Stimulated activated naive CD8-positive, alpha-beta T cell treated with anti-CD3 and anti-CD28 coated beads, Interleukin-15, Interleukin-2, amounts not matched to agents 100 U/mL and 50 U/mL, for 24 hours (primary cell): Measurements from ENCODE around the gene UMAD1.

Experiments
- ATAC-seq: fragments of 150-1000 bp; cut with Tn5 transposase; one replicate; pipeline ENCODE4 v1.10.0; 2021
- DNase-seq: peaks from one replicate; pipeline ENCODE4 v3.0.0; 2021

UMAD1 gene

DNA sequence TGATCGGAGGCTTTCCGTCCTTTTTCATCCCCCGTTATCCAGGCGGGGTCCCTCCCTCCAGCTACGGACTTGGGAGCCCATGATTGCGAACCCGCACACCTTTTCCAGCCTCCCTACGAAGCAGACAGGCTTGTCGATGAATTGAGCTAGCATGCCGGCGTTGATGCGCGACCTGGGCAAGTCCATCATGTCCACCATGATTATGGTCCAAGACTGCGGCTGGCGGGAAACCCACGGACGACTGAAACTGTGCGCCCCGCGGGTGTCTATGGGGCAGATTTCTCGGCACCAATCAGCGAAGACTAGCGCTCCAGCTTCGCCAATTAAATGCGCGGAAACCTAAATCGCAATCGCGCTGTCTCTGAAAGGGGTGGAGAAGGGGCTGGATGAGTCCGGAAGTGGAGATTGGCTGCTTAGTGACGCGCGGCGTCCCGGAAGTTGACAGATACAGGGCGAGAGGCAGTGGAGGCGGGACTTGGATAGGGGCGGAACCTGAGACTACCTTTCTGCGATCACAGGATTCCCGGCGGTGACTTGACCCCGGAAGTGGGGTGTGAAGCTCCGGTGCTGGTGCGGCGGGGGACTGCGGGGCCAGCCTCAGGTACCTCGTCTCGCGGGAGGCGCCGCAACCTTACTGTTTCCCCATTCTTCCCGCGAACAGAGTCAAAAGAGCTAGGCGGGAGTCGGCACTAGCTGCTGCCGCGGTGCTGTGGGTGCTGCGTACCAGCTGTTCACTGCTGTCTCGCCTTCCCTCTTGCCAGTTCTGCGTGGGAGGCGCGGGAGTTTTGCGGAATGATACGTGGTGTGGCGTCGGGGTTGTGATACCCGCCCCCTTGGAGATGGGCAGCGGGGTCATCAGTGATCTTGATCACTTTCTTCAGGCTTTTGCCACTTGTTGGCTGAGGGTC lies at the start of gene UMAD1:
Gene UMAD1 (plus strand): TSS at position 532 of the 908 bp plus-strand sequence. CDS start 32,620 bp downstream, outside the sequence.
- DNase-seq (peak; percentile 95), ATAC-seq (peak; percentile 99)

- ATAC-seq (no peak), DNase-seq (no peak)
Observed at GRCh38 chr7:7595451-7595850, 45.1 kb upstream of the UMAD1 start.

GRCh38 chr7:7596176-7596575 lies 44.4 kb upstream of the UMAD1 start:
- DNase-seq, result no peak
- ATAC-seq, result no peak

DNA sequence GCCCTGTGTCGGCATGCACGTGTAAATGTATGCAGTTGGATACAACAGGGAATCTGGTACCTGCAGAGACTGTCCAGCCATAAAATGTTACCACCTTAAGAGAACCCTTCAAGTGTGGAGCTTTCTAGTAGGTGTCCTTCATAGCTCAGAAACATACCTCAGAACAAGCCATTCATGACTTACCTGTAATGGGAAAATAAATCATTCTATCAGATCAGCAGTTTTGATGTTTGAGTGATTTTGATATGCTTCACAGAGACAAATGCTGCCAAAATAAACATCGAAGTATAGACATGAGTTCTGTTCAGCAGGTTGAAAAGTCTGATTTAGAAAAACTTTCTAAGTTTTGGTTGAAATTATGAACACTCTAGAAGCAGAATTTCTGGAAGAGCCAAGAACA lies 33.5 kb upstream of the UMAD1 start:
- ATAC-seq (no peak), DNase-seq (no peak)

- no peak for ATAC-seq
Observed at GRCh38 chr7:7609330-7609729, 31.2 kb upstream of the UMAD1 start.

DNA sequence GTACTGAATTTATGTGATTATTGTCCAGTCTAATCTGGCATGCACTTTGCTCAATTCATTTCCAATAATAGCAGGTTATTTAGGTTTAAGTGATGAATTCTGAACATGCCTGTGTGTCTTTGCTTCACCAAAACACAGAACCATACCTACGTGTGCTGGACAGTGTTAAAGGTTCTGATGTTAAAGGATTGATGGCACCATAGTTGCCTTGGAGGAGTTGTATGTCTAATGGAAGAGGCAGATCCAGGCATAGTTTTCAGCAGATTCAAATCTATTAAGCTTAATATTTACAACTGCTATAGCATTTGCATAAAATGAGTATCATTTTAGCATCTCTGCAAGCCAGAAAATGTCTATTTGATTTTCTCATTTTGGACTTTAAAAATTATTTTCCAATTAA lies 28.0 kb upstream of the UMAD1 start:
- no peak for DNase-seq
- no peak for ATAC-seq

More at GRCh38 chr7:7609330-7609729, 31.2 kb upstream of the UMAD1 start:
- DNase-seq, result no peak

- DNase-seq (no peak), ATAC-seq (no peak)
Observed at GRCh38 chr7:7613210-7613609, 27.3 kb upstream of the UMAD1 start.

DNA sequence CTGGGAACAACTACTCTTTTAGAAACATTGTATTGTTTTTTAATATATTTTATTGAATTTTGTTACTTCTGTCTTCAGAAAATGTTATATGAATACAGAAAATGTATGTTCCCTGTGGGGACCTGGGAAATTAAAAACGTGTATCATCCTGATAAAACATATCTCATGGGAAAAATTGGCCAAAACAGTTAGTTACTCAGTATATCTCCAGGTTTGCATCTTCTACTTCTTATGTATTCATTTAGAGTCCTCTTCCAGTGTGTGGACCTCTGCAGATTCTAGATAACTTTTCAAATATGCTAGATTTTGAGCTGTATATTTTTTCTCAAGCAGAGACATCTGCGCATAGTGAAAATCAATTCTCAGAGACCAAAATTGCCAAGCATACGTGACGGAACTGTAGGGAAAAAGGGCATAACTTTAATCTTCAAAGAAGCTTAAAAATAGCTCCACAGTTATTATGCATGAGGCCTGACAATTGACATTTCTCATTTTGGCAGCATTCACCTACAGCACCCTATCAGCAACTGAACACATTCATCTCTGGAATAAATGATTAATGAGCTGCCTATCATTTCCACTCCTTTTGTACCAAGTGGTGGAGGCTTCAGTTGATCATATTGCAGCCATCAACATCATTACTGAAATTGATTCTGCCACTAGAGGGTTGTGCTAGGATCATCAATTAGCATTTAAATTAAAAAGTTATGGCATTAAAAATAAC lies 26.4 kb upstream of the UMAD1 start:
- ATAC-seq (peak; percentile 52), DNase-seq (no peak)

- ATAC-seq (no peak), DNase-seq (no peak)
Observed at GRCh38 chr7:7617550-7617949, 23.0 kb upstream of the UMAD1 start.

DNA sequence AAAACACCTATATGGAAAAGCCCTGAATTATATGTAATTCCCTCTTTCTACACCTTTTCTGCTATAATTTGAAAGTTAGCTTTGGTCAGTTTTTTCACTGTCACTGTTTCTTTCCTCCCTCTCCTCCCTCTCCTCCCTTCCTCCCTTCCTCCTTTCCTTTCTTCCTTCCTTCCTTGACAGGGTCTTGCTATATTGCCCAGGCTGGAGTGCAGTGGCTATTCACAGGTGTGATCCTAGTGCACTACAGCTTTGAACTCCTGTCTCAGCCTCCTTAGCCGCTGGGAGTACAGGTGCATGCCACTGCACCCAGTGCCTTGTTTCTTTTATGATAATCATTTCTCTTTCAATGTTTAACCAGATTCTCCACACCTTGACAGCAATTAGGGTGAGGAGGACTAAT lies 22.1 kb upstream of the UMAD1 start:
- ATAC-seq (no peak), DNase-seq (no peak)

DNA sequence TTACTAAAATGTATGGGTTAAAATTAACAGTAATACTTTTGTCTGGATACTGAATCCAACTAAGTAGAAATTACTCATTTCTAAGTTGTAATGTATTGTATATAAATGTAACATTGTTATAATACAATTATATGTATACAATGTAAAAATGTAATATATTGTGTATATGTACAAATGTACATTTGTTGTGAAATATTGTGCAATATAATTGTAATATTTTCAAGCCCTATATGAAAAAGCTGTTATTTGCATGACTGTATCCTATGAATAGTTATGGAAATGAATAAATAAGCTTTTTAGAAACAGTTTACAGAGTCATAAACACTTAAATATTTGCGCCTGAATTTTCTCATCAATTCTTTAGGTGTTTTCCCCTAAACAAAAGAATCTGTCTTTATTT lies 20.3 kb upstream of the UMAD1 start:
- DNase-seq (no peak), ATAC-seq (no peak)

DNA sequence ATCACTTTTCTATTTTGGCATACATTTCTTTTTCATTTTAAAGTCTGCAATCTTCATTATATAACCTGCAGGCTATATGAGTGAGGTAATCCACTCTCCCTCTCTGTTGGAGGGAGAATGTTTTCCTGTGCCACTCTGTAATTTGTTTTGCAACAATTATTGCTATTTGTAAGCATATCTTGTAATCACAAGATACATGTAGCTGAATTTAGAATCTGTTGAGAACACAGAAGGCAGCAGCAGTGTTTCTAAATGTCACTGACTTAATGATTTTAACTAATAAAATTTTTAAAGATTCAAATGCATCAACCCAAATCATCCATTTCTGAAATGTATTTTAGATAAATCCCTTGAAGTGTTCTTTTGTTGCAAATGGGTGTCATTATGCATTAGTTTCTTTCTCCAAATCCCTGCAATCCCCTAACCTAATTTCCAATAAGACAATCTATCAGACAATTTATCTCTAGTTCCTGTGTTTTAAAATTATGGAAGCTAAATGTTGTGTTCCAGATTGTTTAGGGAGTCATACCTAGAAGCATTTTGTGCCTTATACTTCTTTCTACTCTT lies 19.8 kb upstream of the UMAD1 start:
- ATAC-seq (no peak), DNase-seq (no peak)

DNA sequence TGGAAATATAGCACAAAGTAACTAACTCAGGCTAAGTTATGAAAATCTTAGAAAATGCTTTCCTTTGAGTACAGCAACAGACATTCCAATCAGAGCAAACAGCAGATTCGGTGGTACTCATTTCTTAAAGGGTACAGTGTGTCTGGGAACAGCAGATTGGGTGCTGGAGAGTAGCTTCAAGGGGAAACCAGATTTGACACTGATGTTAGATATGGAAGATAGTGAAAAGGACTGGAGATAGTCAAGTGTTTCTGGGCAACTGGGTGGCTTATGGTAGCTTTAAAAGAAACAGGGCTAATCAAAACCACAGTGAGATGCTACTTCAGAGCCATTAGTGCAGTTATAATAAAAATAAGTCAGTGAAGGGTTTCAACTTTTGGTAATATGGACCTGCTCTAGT lies 12.1 kb upstream of the UMAD1 start:
- DNase-seq (no peak), ATAC-seq (no peak)

DNA sequence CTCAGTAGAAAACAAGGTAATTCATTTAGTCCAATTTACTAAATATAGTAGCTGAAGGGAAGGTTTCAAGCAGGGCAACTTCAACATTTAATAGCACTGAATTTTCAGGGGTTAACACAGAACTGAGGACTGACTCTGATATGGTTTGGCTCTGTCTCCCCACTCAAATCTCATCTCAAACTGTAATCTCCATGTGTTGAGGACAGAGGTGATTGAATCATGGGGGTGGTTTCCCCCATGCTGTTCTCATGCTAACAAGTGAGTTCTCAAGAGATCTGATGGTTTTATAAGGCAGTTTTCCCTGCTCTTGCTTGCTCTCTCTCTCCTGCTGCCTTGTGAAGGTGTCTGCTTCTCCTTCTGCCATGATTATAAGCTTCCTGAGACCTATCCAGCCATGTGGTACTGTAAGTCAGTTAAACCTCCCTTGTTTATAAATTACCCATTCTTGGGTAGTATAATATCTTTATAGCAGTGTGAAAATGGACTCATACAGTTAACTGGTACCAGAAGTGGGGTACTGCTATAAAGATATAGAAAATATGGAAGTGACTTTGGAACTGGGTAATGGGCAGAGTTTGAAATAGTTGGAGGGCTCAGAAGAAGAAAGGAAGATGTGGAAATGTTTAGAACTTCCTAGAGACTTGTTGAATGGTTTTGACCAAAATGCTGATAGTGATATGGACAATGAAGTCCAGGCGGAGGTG lies 9.8 kb upstream of the UMAD1 start:
- no peak for DNase-seq
- no peak for ATAC-seq

DNA sequence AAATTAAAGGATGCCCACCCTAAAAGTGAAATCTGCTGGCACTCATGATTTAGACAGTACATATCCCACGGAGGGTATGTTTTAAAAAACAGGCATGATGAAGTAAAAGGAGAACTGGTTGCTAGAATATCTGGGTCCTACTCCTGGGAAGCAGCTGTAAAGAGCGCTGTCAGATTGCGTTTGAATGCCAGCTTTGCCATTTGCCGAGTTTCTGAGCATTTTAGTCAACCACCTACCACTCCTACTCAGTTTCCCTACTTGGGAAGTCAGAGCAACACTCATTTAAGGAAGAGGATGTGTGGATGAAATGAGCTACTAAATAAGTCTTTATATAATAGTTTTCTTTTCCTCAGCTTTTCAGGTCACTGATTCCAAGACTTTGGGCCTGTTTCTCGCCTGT lies 1.1 kb upstream of the UMAD1 start:
- ATAC-seq (no peak), DNase-seq (peak; percentile 21)

- ATAC-seq (peak; percentile 32), DNase-seq (peak; percentile 51)
Observed at GRCh38 chr7:7639847-7640220, 718 bp upstream of the UMAD1 start.

DNA sequence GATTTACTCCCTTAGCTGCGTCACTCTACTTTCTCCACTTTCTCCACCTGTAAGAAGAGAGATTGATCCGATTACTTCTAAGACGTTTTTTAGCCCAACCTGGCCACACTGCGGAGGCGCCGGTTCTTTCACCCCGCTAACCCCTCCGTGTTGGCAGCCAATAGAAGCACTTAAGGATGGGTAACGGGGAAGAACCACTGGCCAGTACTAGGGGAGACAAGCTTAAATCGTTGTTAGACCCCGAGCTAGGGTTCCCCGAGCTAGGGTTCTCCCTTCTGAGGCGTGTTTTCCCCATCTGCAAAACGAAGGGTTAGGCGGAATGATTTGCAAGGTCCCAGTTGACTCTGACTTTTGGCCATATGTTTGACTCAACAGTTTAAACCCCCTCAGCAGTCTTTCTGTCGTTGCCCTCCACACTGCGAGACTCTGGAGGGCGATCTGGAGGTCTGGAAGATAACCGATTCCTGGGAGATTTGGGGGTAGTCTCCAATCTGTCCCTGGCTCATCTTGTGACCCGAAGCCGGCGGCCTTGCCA lies 644 bp downstream of the UMAD1 start:
- DNase-seq (no peak), ATAC-seq (peak; percentile 1)

DNA sequence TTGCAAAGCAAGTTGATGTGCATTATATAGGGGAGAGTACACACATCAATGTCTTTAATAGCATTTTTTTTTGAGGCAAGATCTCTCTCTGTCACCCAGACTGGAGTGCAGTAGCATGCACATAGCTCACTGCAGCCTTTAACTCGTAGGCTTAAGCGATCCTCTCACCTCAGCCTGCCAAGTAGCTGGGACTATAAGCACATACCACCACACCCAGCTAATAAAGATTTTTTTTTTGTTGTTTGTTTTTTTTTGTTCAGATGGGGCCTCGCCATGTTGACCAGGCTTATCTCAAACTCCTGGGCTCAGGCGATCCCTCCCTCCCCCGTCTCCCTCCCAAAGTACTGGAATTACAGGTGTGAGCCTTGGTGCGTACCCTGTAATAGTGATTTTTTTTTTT lies 1.5 kb downstream of the UMAD1 start:
- DNase-seq (no peak), ATAC-seq (no peak)

DNA sequence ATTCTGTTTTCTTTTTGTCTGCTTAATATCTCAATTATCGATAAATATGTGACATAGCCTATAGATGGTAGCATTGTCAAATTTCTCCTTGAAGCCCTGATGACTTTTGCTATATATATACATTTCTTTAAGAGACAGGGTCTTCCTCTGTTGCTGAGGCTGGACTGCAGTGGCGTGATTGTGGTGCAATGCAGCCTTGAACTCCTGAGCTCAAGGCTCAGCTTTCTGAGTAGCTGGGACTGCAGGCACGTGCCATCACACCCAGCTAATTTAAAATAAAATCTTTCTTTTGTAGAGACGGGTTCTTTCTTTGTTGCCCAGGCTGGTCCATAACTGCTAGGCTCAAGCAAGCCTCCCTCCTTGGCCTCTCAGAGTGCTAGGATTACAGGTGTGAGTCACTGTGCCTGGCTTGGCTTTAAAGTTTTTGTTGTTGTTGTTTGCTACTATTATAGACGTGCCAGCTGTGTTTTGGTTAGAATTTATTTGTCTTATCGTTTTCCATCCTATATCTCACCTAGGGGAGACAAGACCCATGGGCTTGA lies 7.0 kb downstream of the UMAD1 start:
- DNase-seq (no peak), ATAC-seq (no peak)

DNA sequence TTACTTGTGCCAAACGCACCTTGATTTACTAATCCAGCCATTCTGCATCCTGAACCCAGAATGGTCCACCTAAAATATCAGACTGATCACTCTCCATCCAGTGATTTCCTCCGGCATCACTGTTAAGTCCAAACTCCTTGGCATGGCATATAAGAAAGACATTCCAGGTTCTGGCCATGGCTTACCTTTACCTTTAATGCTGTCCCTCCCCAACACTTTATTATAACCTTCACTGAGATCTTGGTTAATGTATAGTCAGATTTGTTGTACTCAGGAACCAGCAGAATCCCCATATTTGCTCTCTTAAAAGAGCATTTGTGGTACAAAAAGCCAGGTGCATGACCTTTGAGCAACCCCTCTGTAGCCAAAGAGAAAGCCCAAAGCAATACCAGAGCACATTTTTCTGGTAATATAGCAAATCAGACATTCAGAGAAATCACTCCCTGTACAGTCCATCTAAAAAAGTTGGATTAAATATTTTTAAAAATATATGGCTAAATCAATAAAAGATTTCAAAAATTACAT lies 10.2 kb downstream of the UMAD1 start:
- DNase-seq (no peak), ATAC-seq (no peak)

DNA sequence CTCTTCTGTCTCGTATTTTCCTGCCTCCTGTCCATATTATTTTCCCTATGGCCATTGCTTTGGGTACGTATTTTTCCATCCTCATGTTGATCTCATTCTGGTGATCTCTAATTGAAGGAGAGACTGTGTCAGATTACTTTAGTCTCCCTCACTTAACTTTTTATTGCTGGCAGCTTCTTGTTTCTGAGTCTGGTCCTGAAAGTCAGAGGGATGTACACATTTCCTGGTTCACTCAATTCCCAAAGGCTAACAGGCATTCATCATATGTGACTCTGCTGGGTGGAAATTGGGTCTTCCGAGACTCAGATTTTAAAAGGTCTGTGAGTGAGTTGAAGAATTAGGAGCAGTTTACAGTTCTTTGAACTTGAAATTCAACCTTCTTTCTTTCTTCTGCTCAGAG lies 10.9 kb downstream of the UMAD1 start:
- DNase-seq (no peak), ATAC-seq (no peak)
